ENCODE data around the gene MBD5.

Gene MBD5

GRCh38 chr2:148096012-148096411, 75.1 kb downstream of the MBD5 start:
- no peaks in the 10 kb centered on the region for H3K27me3 ChIP-seq
- no peaks in the 10 kb centered on the region for H3K36me3 ChIP-seq
- H3K27ac ChIP-seq = no peak overlapping the region
- H3K4me3 ChIP-seq = no peak overlapping the region
- TF ChIP-seq CTCF (IDR thresholded peaks at IDR 0.05) = no peak
- peaks cover 0 to 5% (median 5%) of the 10 kb centered on the region in 3 donors for H3K9me3 ChIP-seq
- intact Hi-C loops (cut with DNase I; ENCODE audit: low total_unique reads) = no loop called here
- DNase-seq = no peak
- H3K4me1 ChIP-seq = no peaks in the 10 kb centered on the region

- Histone ChIP-seq H3K9me3 (no peaks in the 10 kb centered on the region), H3K36me3 (no peaks in the 10 kb centered on the region), H3K4me3 (no peak overlapping the region), H3K27me3 (no peaks in the 10 kb centered on the region), H3K4me1 (peaks cover 0 to 24% (median 1%) of the 10 kb centered on the region in 4 donors), H3K27ac (no peak overlapping the region)
- intact Hi-C loops (cut with DNase I; ENCODE audit: low total_unique reads) = no loop called here
- DNase-seq = no peak
- TF ChIP-seq CTCF (IDR thresholded peaks at IDR 0.05) = no peak
Measured at GRCh38 chr2:148102641-148103040, 81.8 kb downstream of the MBD5 start.

GRCh38 chr2:148103946-148104345, 83.1 kb downstream of the MBD5 start:
- intact Hi-C loops (cut with DNase I; ENCODE audit: low total_unique reads) = no loop called here
- Histone ChIP-seq H3K27me3 (no peaks in the 10 kb centered on the region), H3K4me1 (peaks cover 0 to 24% (median 1%) of the 10 kb centered on the region in 4 donors), H3K36me3 (no peaks in the 10 kb centered on the region), H3K4me3 (no peak overlapping the region), H3K9me3 (no peaks in the 10 kb centered on the region), H3K27ac (no peak overlapping the region)
- no peak for DNase-seq
- TF ChIP-seq CTCF (IDR thresholded peaks at IDR 0.05) = no peak

GRCh38 chr2:148106331-148106730, 85.4 kb downstream of the MBD5 start:
- TF ChIP-seq CTCF (IDR thresholded peaks at IDR 0.05) = no peak
- Histone ChIP-seq H3K4me3 (no peak overlapping the region), H3K27ac (no peak overlapping the region), H3K9me3 (no peaks in the 10 kb centered on the region), H3K27me3 (no peaks in the 10 kb centered on the region), H3K36me3 (no peaks in the 10 kb centered on the region), H3K4me1 (peaks cover 0 to 24% (median 1%) of the 10 kb centered on the region in 4 donors)
- intact Hi-C loops (cut with DNase I; ENCODE audit: low total_unique reads) = no loop called here
- DNase-seq = no peak

- H3K4me1 ChIP-seq = peaks cover 0 to 4% (median 0%) of the 10 kb centered on the region in 4 donors
- no peak for DNase-seq
- H3K9me3 ChIP-seq = no peaks in the 10 kb centered on the region
- no peaks in the 10 kb centered on the region for H3K27me3 ChIP-seq
- TF ChIP-seq CTCF (IDR thresholded peaks at IDR 0.05) = no peak
- no peak overlapping the region for H3K27ac ChIP-seq
- no peak overlapping the region for H3K4me3 ChIP-seq
- intact Hi-C loops (cut with DNase I; ENCODE audit: low total_unique reads) = no loop called here
- H3K36me3 ChIP-seq = no peaks in the 10 kb centered on the region
Measured at GRCh38 chr2:148108385-148108784, 87.5 kb downstream of the MBD5 start.

- Histone ChIP-seq H3K27ac (no peak overlapping the region), H3K36me3 (no peaks in the 10 kb centered on the region), H3K27me3 (no peaks in the 10 kb centered on the region), H3K4me3 (no peak overlapping the region), H3K9me3 (no peaks in the 10 kb centered on the region), H3K4me1 (peaks cover 0 to 4% (median 0%) of the 10 kb centered on the region in 4 donors)
- no peak for TF ChIP-seq CTCF (IDR thresholded peaks at IDR 0.05)
- intact Hi-C loops (cut with DNase I; ENCODE audit: low total_unique reads) = no loop called here
- DNase-seq = no peak
Measured at GRCh38 chr2:148110184-148110583, 89.3 kb downstream of the MBD5 start.

All from tibial artery (tissue), 4 donors.